Measurements from ENCODE around the gene AKR1E2. TPM values are rescaled to one million over a fixed set of nuclear protein-coding genes. Genes with fewer than 3 reads are reported as not detected.

Gene AKR1E2
- total and polyA plus RNA-seq, 3 donors from 2014 or later, result 37.0 to 79.6 (median 53.0) TPM

- Histone ChIP-seq H3K27ac (no peak overlapping the region), H3K4me3 (no peak overlapping the region), H3K9me3 (no peaks in the 10 kb centered on the region), H3K27me3 (no peaks in the 10 kb centered on the region), H3K4me1 (no peaks in the 10 kb centered on the region), H3K36me3 (ENCODE audit: low read depth, missing control alignments) (no peaks in the 10 kb centered on the region)
- no peak for DNase-seq
- 62 to 71% methylated on average over 6 of the region's 6 CpGs for WGBS, 2 donors
- no peak for TF ChIP-seq POLR2A (IDR thresholded peaks at IDR 0.05)
- TF ChIP-seq, protein P1, sequence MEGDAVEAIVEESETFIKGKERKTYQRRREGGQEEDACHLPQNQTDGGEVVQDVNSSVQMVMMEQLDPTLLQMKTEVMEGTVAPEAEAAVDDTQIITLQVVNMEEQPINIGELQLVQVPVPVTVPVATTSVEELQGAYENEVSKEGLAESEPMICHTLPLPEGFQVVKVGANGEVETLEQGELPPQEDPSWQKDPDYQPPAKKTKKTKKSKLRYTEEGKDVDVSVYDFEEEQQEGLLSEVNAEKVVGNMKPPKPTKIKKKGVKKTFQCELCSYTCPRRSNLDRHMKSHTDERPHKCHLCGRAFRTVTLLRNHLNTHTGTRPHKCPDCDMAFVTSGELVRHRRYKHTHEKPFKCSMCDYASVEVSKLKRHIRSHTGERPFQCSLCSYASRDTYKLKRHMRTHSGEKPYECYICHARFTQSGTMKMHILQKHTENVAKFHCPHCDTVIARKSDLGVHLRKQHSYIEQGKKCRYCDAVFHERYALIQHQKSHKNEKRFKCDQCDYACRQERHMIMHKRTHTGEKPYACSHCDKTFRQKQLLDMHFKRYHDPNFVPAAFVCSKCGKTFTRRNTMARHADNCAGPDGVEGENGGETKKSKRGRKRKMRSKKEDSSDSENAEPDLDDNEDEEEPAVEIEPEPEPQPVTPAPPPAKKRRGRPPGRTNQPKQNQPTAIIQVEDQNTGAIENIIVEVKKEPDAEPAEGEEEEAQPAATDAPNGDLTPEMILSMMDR (IDR thresholded peaks at IDR 0.05), result no peak
- intact Hi-C loops (cut with DNase I; ENCODE audit: low total_unique reads), result no loop called here
Measured at GRCh38 chr10:4780782-4781181, 45.2 kb upstream of the AKR1E2 start.

DNA sequence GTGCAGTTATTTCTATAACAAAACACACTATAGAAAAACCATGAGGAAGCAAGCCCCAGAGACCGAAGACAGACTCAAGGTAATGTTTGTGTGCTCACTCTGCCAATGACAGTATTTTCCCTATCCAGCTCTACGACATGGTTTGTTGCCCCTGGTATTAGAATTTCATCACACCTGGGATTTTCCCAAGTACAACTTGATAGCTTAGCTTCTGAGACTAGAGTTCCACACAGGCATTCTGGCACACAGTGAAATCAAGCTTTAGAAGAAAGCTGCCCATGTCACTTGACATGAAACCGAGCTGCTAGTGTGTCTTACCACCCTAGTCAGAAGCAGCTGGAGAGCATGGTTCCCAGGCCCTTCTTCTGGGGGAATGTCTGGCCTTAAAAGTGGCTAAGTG is 44.1 kb upstream of the AKR1E2 start:
- Histone ChIP-seq H3K4me1 (no peaks in the 10 kb centered on the region), H3K27ac (no peak overlapping the region), H3K27me3 (no peaks in the 10 kb centered on the region), H3K36me3 (ENCODE audit: low read depth, missing control alignments) (no peaks in the 10 kb centered on the region), H3K4me3 (no peak overlapping the region), H3K9me3 (no peaks in the 10 kb centered on the region)
- TF ChIP-seq, protein P1 (IDR thresholded peaks at IDR 0.05), result no peak
- no peak for TF ChIP-seq POLR2A (IDR thresholded peaks at IDR 0.05)
- intact Hi-C loops (cut with DNase I; ENCODE audit: low total_unique reads), result no loop called here
- 76 to 84% methylated on average over 3 of the region's 3 CpGs for WGBS, 2 donors
- no peak for DNase-seq

GRCh38 chr10:4784667-4785333 is 41.2 kb upstream of the AKR1E2 start:
- H3K4me1 ChIP-seq, result no peaks in the 10 kb centered on the region
- H3K27me3 ChIP-seq, result no peaks in the 10 kb centered on the region
- no peak overlapping the region for H3K4me3 ChIP-seq
- H3K36me3 ChIP-seq (ENCODE audit: low read depth, missing control alignments), result no peaks in the 10 kb centered on the region
- no peak for DNase-seq
- TF ChIP-seq, protein P1 (IDR thresholded peaks at IDR 0.05), result no peak
- TF ChIP-seq POLR2A (IDR thresholded peaks at IDR 0.05), result no peak
- intact Hi-C loops (cut with DNase I; ENCODE audit: low total_unique reads), result no loop called here
- no peaks in the 10 kb centered on the region for H3K9me3 ChIP-seq
- no peak overlapping the region for H3K27ac ChIP-seq
- 81 to 83% methylated on average over 8 of the region's 8 CpGs for WGBS, 2 donors

GRCh38 chr10:4786043-4786839 is 39.8 kb upstream of the AKR1E2 start:
- Histone ChIP-seq H3K9me3 (no peaks in the 10 kb centered on the region), H3K27me3 (no peaks in the 10 kb centered on the region), H3K4me3 (no peak overlapping the region), H3K36me3 (ENCODE audit: low read depth, missing control alignments) (no peaks in the 10 kb centered on the region), H3K4me1 (no peaks in the 10 kb centered on the region), H3K27ac (no peak overlapping the region)
- intact Hi-C loops (cut with DNase I; ENCODE audit: low total_unique reads), result no loop called here
- 79 to 94% methylated on average over 12 of the region's 12 CpGs for WGBS, 2 donors
- DNase-seq, result no peak
- TF ChIP-seq, protein P1 (IDR thresholded peaks at IDR 0.05), result no peak
- no peak for TF ChIP-seq POLR2A (IDR thresholded peaks at IDR 0.05)

All from testis (tissue), 3 donors.